ENCODE results near the gene PAX6.

DNA sequence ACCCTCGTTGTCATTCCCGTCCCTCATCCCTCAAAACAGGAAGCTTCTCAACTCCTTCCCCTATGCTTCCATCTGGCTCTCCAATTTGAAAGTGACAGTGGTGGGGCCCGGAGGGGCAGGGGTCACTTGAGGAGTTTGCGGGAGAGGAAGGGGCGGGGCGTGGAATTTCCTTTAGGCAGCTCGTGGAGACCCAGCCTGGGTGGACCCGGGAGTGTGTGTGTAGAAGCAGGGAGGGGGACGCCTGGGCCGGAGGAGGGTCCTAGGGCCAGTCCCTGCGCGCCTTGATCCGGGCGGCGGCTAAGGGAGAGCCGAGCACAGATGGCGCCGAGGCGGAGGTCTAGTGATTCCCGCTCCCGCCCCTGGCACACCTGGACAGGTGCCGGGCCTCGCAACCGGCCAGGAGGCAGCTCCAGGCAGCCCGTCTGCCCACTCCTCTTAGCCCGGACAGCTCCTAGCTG lies 7.8 kb upstream of the PAX6 start:
- no peak for TF ChIP-seq EZH2phosphoT487 (IDR thresholded peaks at IDR 0.05; ENCODE audit: borderline replicate concordance, low read length)
- TF ChIP-seq EZH2 (IDR thresholded peaks at IDR 0.05; ENCODE audit: low read length, unreplicated experiment), result no peak
- TF ChIP-seq, protein P1, sequence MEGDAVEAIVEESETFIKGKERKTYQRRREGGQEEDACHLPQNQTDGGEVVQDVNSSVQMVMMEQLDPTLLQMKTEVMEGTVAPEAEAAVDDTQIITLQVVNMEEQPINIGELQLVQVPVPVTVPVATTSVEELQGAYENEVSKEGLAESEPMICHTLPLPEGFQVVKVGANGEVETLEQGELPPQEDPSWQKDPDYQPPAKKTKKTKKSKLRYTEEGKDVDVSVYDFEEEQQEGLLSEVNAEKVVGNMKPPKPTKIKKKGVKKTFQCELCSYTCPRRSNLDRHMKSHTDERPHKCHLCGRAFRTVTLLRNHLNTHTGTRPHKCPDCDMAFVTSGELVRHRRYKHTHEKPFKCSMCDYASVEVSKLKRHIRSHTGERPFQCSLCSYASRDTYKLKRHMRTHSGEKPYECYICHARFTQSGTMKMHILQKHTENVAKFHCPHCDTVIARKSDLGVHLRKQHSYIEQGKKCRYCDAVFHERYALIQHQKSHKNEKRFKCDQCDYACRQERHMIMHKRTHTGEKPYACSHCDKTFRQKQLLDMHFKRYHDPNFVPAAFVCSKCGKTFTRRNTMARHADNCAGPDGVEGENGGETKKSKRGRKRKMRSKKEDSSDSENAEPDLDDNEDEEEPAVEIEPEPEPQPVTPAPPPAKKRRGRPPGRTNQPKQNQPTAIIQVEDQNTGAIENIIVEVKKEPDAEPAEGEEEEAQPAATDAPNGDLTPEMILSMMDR (conservative IDR thresholded peaks at IDR 0.05; ENCODE audit: low read depth, low read length), result no peak
